H9 (cell line): ENCODE measurements around the gene NFX1. TPM values are rescaled to one million over a fixed set of nuclear protein-coding genes. Genes with fewer than 3 reads are reported as not detected.
"Not testable (repeated sequence)": the region's sequence is repeated elsewhere in the genome, so short reads cannot be mapped to it uniquely, and the experiment has no call there.

Experiments used
- DNase-seq: peaks from one replicate; pipeline ENCODE4 v3.0.0-alpha.2; 2017
- H2AFZ ChIP-seq: one replicate; pipeline ENCODE4 v1.6.1; 2013; ENCODE audit warnings: mild to moderate bottlenecking, low read length, control low read depth, moderate library complexity
- H2AK5ac ChIP-seq: 2 replicates; pipeline ENCODE4 v1.6.1; 2013; ENCODE audit warnings: low read length, control low read depth, mixed read lengths; ENCODE audit not compliant: insufficient read length
- H2BK120ac ChIP-seq: one replicate; pipeline ENCODE4 v1.6.1; 2013; ENCODE audit warnings: low read depth, mild to moderate bottlenecking, low read length, control low read depth, inconsistent platforms; ENCODE audit not compliant: poor library complexity, severe bottlenecking
- H2BK12ac ChIP-seq: 2 replicates; pipeline ENCODE4 v1.6.1; 2013; ENCODE audit warnings: low read length, control low read depth, mixed read lengths, low read depth; ENCODE audit not compliant: insufficient read length
- H2BK15ac ChIP-seq: 2 replicates; pipeline ENCODE4 v1.6.1; 2013; ENCODE audit warnings: low read depth, low read length, control low read depth
- H2BK20ac ChIP-seq: one replicate; pipeline ENCODE4 v1.6.1; 2013; ENCODE audit warnings: low read depth, mild to moderate bottlenecking, low read length, control low read depth, inconsistent platforms; ENCODE audit not compliant: poor library complexity, severe bottlenecking
- H2BK5ac ChIP-seq: 2 replicates; pipeline ENCODE4 v1.6.1; 2013; ENCODE audit warnings: low read length, control low read depth, mixed read lengths; ENCODE audit not compliant: insufficient read length
- H3K14ac ChIP-seq: 2 replicates; pipeline ENCODE4 v1.6.1; 2013; ENCODE audit warnings: low read length, control low read depth; ENCODE audit not compliant: insufficient read depth
- H3K18ac ChIP-seq: 2 replicates; pipeline ENCODE4 v1.6.1; 2013; ENCODE audit warnings: low read depth, mild to moderate bottlenecking, mixed read lengths, low read length, control low read depth; ENCODE audit not compliant: insufficient read length
- H3K23ac ChIP-seq: 2 replicates; pipeline ENCODE4 v1.6.1; 2013; ENCODE audit warnings: low read length, control low read depth, mixed read lengths, low read depth; ENCODE audit not compliant: insufficient read length
- H3K23me2 ChIP-seq: 2 replicates; pipeline ENCODE4 v1.6.1; 2013; ENCODE audit warnings: low read depth, mild to moderate bottlenecking, mixed read lengths, low read length, control low read depth; ENCODE audit not compliant: insufficient read length, poor library complexity, severe bottlenecking
- H3K27ac ChIP-seq: 2 replicates; pipeline ENCODE4 v1.5.1; 2013; ENCODE audit warnings: low read length, control low read depth, mixed read lengths, low read depth; ENCODE audit not compliant: insufficient read length
- H3K27me3 ChIP-seq: 2 replicates; pipeline ENCODE4 v1.6.1; 2013; ENCODE audit warnings: low read length, control low read depth, inconsistent platforms; ENCODE audit not compliant: insufficient read depth
- H3K4ac ChIP-seq: 2 replicates; pipeline ENCODE4 v1.6.1; 2013; ENCODE audit warnings: low read depth, mild to moderate bottlenecking, control low read depth, inconsistent platforms, low read length, moderate library complexity
- H3K4me1 ChIP-seq: 2 replicates; pipeline ENCODE4 v1.6.1; 2013; ENCODE audit warnings: low read length, control low read depth, inconsistent platforms; ENCODE audit not compliant: insufficient read depth
- H3K4me2 ChIP-seq: 2 replicates; pipeline ENCODE4 v1.6.1; 2013; ENCODE audit warnings: low read length, control low read depth, mixed read lengths; ENCODE audit not compliant: insufficient read length, insufficient read depth
- H3K56ac ChIP-seq: 2 replicates; pipeline ENCODE4 v1.6.1; 2013; ENCODE audit warnings: low read depth, mild to moderate bottlenecking, mixed read lengths, low read length, control low read depth; ENCODE audit not compliant: insufficient read length
- H3K79me1 ChIP-seq: 2 replicates; pipeline ENCODE4 v1.6.1; 2013; ENCODE audit warnings: low read depth, mild to moderate bottlenecking, moderate library complexity, low read length, control low read depth, inconsistent platforms; ENCODE audit not compliant: insufficient read depth, poor library complexity, severe bottlenecking
- H3K79me2 ChIP-seq: 2 replicates; pipeline ENCODE4 v1.6.1; 2013; ENCODE audit warnings: low read length, control low read depth, inconsistent platforms; ENCODE audit not compliant: insufficient read depth
- H3K9ac ChIP-seq: 2 replicates; pipeline ENCODE4 v1.6.1; 2013; ENCODE audit warnings: low read length, control low read depth, mixed read lengths; ENCODE audit not compliant: insufficient read length; ENCODE audit errors: extremely low read depth
- H3K9me3 ChIP-seq: one replicate; pipeline ENCODE4 v1.6.1; 2013; ENCODE audit warnings: low read depth, low read length, inconsistent platforms; ENCODE audit not compliant: control insufficient read depth
- H3T11ph ChIP-seq: one replicate; pipeline ENCODE4 v1.6.1; 2013; ENCODE audit warnings: mild to moderate bottlenecking, low read length, control low read depth, inconsistent platforms
- H4K20me1 ChIP-seq: one replicate; pipeline ENCODE4 v1.6.1; 2013; ENCODE audit not compliant: control insufficient read depth, insufficient read length, insufficient read depth
- H4K5ac ChIP-seq: 2 replicates; pipeline ENCODE4 v1.6.1; 2013; ENCODE audit warnings: low read depth, mild to moderate bottlenecking, mixed read lengths, low read length, control low read depth; ENCODE audit not compliant: insufficient read length
- H4K8ac ChIP-seq: replicated peaks from 2 replicates; pipeline ENCODE4 v1.6.1; 2013; ENCODE audit warnings: low read length, control low read depth, mixed read lengths, low read depth; ENCODE audit not compliant: insufficient read length
- H4K91ac ChIP-seq: 2 replicates; pipeline ENCODE4 v1.6.1; 2013; ENCODE audit warnings: low read depth, mild to moderate bottlenecking, moderate library complexity, mixed read lengths, low read length, control low read depth; ENCODE audit not compliant: insufficient read length
- H3K27ac Mint-ChIP-seq, 3 experiments: 2 replicates in 2 of 3; 3 replicates in 1 of 3; pipeline ENCODE4 v1.8.0; 2020 to 2021; ENCODE audit warnings: mixed read lengths in 3 of 3, mild to moderate bottlenecking in 1 of 3, moderate library complexity in 1 of 3
- H3K27me3 Mint-ChIP-seq: 2 replicates; pipeline ENCODE4 v1.8.0; 2021; ENCODE audit warnings: low read depth, mild to moderate bottlenecking, moderate library complexity, mixed read lengths
- H3K36me3 Mint-ChIP-seq, 3 experiments: 2 replicates in 2 of 3; 3 replicates in 1 of 3; pipeline ENCODE4 v1.8.0; 2020 to 2021; ENCODE audit warnings: low read depth in 3 of 3, mixed read lengths in 3 of 3; ENCODE audit not compliant: insufficient read depth in 1 of 3
- H3K4me1 Mint-ChIP-seq, 2 experiments: 2 replicates each; pipeline ENCODE4 v1.8.0; 2020; ENCODE audit warnings: mixed read lengths in 2 of 2
- H3K4me3 Mint-ChIP-seq, 2 experiments: 2 replicates in 1 of 2; 3 replicates in 1 of 2; pipeline ENCODE4 v1.8.0; 2020 to 2021; ENCODE audit warnings: mild to moderate bottlenecking in 2 of 2, mixed read lengths in 2 of 2, moderate library complexity in 1 of 2
- H3K9me3 Mint-ChIP-seq, 2 experiments: 2 replicates in 1 of 2; 3 replicates in 1 of 2; pipeline ENCODE4 v1.8.0; 2020; ENCODE audit warnings: mild to moderate bottlenecking in 2 of 2, mixed read lengths in 2 of 2, moderate library complexity in 1 of 2
- WGBS: extraction: QIAGEN DNeasy Blood & Tissue Kit; methylation state at CpG from one replicate; pipeline ENCODE4 v1.1.7; 2013; ENCODE audit warnings: missing lambda C conversion rate, low lambda C conversion rate, mixed read lengths; ENCODE audit not compliant: insufficient read length; ENCODE audit errors: extremely low coverage; 5-methylcytosine and 5-hydroxymethylcytosine counted together
- total RNA-seq: library from RNA; stranded (reverse); gene quantifications from 2 replicates; pipeline ENCODE4 v1.2.1, GENCODE V29; 2021

The NFX1 gene
- total RNA-seq, 1 experiment from 2014 or later = 35.1 TPM

- not testable (repeated sequence) for H3K9me3 ChIP-seq, H3K4me2 ChIP-seq, H3K36me3 Mint-ChIP-seq, H3K9me3 Mint-ChIP-seq, H2AFZ ChIP-seq, H3K18ac ChIP-seq, H3K79me2 ChIP-seq, H4K91ac ChIP-seq, H2BK12ac ChIP-seq, H3T11ph ChIP-seq, H3K9ac ChIP-seq, H2BK120ac ChIP-seq, H4K20me1 ChIP-seq, H3K27me3 Mint-ChIP-seq, H3K56ac ChIP-seq, H3K4me1 ChIP-seq, H3K79me1 ChIP-seq, H2BK5ac ChIP-seq, DNase-seq, H2BK20ac ChIP-seq, H4K8ac ChIP-seq, H3K4me3 Mint-ChIP-seq, H3K27ac Mint-ChIP-seq, H2BK15ac ChIP-seq, H2AK5ac ChIP-seq, H3K4ac ChIP-seq, H3K14ac ChIP-seq, H4K5ac ChIP-seq, H3K23me2 ChIP-seq, H3K23ac ChIP-seq, H3K27me3 ChIP-seq, H3K27ac ChIP-seq
- no CpG with 5 or more reads among the region's 9 CpGs for WGBS
- peaks cover 21 to 42% of the 10 kb centered on the region in 2 experiments for H3K4me1 Mint-ChIP-seq
These were observed 96.7 kb downstream of the NFX1 start for GRCh38 chr9:33386998-33387397.
